Gastrocnemius medialis (tissue), 4 donors: ENCODE results near the gene LRRN3.

Experiments
- CTCF ChIP-seq, 5 experiments: fragments of 450-650 bp in 3 of 5; fragments of 200-600 bp in 2 of 5; sonication (generic) in 2 of 5; IDR thresholded peaks in 4 of 5; conservative IDR thresholded peaks in 1 of 5; 1 replicate in 4 of 5; 2 replicates in 1 of 5; pipeline ENCODE4 v1.5.1; 2016 to 2019; ENCODE audit warnings: antibody characterized with exemption in 5 of 5, mild to moderate bottlenecking in 3 of 5, moderate library complexity in 3 of 5
- POLR2A ChIP-seq, 2 donors: fragments of 450-650 bp; IDR thresholded peaks; one replicate each; pipeline ENCODE4 v1.6.1; 2017; ENCODE audit warnings: antibody characterized with exemption in 2 of 2, mild to moderate bottlenecking in 2 of 2, moderate library complexity in 2 of 2

- TF ChIP-seq POLR2A (IDR thresholded peaks at IDR 0.05): no peak
- TF ChIP-seq CTCF (IDR thresholded peaks at IDR 0.05 in 4 of 5, conservative IDR thresholded peaks at IDR 0.05 in 1 of 5): no peak
Observed at GRCh38 chr7:111059833-111060232, 31.1 kb upstream of the LRRN3 start.
